H1 (cell line): ENCODE data around the gene HDDC3. TPM values are rescaled to one million over a fixed set of nuclear protein-coding genes. Genes with fewer than 3 reads are reported as not detected.

Experiments
- BRCA1 ChIP-seq: IDR thresholded peaks from 2 replicates; pipeline ENCODE4 v1.6.1; 2012; ENCODE audit warnings: low read depth, low read length, improper control_type of control experiment
- SAP30 ChIP-seq: fragments of 300-600 bp; sonication (generic); IDR thresholded peaks from 2 replicates; pipeline ENCODE4 v1.7.1; 2012; ENCODE audit warnings: low read length, moderate library complexity, mild to moderate bottlenecking, inconsistent platforms; ENCODE audit not compliant: insufficient read depth, insufficient replicate concordance
- polyA plus RNA-seq, 7 experiments: library from polyadenylated mRNA; depleted of rRNA in 3 of 7; stranded (reverse) in 5 of 7; unstranded in 2 of 7; fragments of >200 nt in 5 of 7; fragments of 200-250 nt in 2 of 7; gene quantifications; 1 replicate in 5 of 7; 2 replicates in 1 of 7; 4 replicates in 1 of 7; pipeline versions ENCODE4 v1.2.1 to v1.2.3, GENCODE V29; 2011 to 2013; ENCODE audit warnings: missing spikeins in 2 of 7, mixed read lengths in 2 of 7
- total RNA-seq: library from RNA; stranded (reverse); fragmentation: NEBNext Ultra II Directional; extraction: Animal tissue kit (Norgen Biotek cat#: 25700); gene quantifications from 2 replicates; pipeline ENCODE4 v1.2.1, GENCODE V29; 2021
- TF ChIP-seq, protein P1 (sequence below): fragments of 300-600 bp; sonication (generic); IDR thresholded peaks from 2 replicates; pipeline ENCODE4 v1.7.1; 2012; ENCODE audit warnings: low read length, moderate library complexity, mild to moderate bottlenecking, inconsistent platforms; ENCODE audit not compliant: insufficient replicate concordance
- TF ChIP-seq, protein P2 (sequence below): IDR thresholded peaks from 2 replicates; pipeline ENCODE4 v1.6.1; 2012; ENCODE audit warnings: inconsistent platforms

HDDC3 gene
- total and polyA plus RNA-seq, 2 of the 8 experiments (the other 6 are each of a cell fraction or from before 2014, with no cell fraction given): 16.3 to 16.5 TPM

DNA sequence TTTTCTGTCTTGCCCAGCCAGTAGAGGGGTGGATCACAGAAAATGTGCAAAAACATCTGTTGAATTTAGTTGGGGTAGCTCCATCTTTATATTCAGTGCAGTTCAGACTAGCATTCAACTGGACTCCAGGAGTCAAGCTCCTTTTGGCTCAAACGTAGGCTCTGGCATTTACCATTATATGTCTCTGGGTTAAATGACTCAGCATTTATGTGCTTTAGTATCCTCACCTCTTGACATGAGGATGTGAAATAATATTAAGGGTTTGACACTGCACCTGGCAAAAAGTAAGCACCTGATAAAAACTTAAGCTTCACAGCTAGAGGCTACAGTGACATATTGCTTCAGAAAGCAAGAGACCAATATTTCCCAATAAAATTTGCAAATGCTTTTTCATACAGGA lies 47.2 kb upstream of the HDDC3 start (continued):
- TF ChIP-seq, protein P1, sequence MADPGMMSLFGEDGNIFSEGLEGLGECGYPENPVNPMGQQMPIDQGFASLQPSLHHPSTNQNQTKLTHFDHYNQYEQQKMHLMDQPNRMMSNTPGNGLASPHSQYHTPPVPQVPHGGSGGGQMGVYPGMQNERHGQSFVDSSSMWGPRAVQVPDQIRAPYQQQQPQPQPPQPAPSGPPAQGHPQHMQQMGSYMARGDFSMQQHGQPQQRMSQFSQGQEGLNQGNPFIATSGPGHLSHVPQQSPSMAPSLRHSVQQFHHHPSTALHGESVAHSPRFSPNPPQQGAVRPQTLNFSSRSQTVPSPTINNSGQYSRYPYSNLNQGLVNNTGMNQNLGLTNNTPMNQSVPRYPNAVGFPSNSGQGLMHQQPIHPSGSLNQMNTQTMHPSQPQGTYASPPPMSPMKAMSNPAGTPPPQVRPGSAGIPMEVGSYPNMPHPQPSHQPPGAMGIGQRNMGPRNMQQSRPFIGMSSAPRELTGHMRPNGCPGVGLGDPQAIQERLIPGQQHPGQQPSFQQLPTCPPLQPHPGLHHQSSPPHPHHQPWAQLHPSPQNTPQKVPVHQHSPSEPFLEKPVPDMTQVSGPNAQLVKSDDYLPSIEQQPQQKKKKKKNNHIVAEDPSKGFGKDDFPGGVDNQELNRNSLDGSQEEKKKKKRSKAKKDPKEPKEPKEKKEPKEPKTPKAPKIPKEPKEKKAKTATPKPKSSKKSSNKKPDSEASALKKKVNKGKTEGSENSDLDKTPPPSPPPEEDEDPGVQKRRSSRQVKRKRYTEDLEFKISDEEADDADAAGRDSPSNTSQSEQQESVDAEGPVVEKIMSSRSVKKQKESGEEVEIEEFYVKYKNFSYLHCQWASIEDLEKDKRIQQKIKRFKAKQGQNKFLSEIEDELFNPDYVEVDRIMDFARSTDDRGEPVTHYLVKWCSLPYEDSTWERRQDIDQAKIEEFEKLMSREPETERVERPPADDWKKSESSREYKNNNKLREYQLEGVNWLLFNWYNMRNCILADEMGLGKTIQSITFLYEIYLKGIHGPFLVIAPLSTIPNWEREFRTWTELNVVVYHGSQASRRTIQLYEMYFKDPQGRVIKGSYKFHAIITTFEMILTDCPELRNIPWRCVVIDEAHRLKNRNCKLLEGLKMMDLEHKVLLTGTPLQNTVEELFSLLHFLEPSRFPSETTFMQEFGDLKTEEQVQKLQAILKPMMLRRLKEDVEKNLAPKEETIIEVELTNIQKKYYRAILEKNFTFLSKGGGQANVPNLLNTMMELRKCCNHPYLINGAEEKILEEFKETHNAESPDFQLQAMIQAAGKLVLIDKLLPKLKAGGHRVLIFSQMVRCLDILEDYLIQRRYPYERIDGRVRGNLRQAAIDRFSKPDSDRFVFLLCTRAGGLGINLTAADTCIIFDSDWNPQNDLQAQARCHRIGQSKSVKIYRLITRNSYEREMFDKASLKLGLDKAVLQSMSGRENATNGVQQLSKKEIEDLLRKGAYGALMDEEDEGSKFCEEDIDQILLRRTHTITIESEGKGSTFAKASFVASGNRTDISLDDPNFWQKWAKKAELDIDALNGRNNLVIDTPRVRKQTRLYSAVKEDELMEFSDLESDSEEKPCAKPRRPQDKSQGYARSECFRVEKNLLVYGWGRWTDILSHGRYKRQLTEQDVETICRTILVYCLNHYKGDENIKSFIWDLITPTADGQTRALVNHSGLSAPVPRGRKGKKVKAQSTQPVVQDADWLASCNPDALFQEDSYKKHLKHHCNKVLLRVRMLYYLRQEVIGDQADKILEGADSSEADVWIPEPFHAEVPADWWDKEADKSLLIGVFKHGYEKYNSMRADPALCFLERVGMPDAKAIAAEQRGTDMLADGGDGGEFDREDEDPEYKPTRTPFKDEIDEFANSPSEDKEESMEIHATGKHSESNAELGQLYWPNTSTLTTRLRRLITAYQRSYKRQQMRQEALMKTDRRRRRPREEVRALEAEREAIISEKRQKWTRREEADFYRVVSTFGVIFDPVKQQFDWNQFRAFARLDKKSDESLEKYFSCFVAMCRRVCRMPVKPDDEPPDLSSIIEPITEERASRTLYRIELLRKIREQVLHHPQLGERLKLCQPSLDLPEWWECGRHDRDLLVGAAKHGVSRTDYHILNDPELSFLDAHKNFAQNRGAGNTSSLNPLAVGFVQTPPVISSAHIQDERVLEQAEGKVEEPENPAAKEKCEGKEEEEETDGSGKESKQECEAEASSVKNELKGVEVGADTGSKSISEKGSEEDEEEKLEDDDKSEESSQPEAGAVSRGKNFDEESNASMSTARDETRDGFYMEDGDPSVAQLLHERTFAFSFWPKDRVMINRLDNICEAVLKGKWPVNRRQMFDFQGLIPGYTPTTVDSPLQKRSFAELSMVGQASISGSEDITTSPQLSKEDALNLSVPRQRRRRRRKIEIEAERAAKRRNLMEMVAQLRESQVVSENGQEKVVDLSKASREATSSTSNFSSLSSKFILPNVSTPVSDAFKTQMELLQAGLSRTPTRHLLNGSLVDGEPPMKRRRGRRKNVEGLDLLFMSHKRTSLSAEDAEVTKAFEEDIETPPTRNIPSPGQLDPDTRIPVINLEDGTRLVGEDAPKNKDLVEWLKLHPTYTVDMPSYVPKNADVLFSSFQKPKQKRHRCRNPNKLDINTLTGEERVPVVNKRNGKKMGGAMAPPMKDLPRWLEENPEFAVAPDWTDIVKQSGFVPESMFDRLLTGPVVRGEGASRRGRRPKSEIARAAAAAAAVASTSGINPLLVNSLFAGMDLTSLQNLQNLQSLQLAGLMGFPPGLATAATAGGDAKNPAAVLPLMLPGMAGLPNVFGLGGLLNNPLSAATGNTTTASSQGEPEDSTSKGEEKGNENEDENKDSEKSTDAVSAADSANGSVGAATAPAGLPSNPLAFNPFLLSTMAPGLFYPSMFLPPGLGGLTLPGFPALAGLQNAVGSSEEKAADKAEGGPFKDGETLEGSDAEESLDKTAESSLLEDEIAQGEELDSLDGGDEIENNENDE: no peak
- TF ChIP-seq BRCA1 (no peak), SAP30 (no peak)
- TF ChIP-seq, protein P2, sequence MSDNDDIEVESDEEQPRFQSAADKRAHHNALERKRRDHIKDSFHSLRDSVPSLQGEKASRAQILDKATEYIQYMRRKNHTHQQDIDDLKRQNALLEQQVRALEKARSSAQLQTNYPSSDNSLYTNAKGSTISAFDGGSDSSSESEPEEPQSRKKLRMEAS: no peak
